Stimulated activated CD8-positive, alpha-beta memory T cell treated with anti-CD3 and anti-CD28 coated beads, Interleukin-4, amount 100 ng/mL, for 24 hours (primary cell): ENCODE measurements around the gene MIDN.
A peak's percentile ranks its signal among the peaks of the same experiment; 100 is the strongest.

Experiments
- DNase-seq: peaks from one replicate; pipeline ENCODE4 v3.0.0-alpha.2; 2020; ENCODE audit warnings: low read depth

The MIDN gene

GRCh38 chr19:1270213-1270853, 21.9 kb downstream of the MIDN start:
- DNase-seq = no peak

- DNase-seq = no peak
These were observed 22.6 kb downstream of the MIDN start for GRCh38 chr19:1270854-1271527.

- DNase-seq = no peak
These were observed 23.4 kb downstream of the MIDN start for GRCh38 chr19:1271528-1272422.

DNA sequence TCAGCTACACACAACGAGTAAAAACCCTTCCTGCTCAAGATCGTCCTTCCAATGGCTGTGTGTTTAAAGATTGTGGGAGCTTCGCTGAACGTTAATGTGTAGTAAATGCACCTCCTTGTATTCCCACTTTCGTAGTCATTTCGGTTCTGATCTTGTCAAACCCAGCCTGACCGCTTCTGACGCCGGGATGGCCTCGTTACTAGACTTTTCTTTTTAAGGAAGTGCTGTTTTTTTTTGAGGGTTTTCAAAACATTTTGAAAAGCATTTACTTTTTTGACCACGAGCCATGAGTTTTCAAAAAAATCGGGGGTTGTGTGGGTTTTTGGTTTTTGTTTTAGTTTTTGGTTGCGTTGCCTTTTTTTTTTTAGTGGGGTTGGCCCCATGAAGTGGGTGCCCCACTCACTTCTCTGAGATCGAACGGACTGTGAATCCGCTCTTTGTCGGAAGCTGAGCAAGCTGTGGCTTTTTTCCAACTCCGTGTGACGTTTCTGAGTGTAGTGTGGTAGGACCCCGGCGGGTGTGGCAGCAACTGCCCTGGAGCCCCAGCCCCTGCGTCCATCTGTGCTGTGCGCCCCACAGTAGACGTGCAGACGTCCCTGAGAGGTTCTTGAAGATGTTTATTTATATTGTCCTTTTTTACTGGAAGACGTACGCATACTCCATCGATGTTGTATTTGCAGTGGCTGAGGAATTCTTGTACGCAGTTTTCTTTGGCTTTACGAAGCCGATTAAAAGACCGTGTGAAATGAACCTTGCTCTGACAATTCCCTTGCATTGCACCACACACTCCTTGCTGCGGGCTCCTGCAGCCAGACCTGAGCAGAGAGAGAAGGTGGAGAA, 24.3 kb downstream of the MIDN start:
- no peak for DNase-seq

DNA sequence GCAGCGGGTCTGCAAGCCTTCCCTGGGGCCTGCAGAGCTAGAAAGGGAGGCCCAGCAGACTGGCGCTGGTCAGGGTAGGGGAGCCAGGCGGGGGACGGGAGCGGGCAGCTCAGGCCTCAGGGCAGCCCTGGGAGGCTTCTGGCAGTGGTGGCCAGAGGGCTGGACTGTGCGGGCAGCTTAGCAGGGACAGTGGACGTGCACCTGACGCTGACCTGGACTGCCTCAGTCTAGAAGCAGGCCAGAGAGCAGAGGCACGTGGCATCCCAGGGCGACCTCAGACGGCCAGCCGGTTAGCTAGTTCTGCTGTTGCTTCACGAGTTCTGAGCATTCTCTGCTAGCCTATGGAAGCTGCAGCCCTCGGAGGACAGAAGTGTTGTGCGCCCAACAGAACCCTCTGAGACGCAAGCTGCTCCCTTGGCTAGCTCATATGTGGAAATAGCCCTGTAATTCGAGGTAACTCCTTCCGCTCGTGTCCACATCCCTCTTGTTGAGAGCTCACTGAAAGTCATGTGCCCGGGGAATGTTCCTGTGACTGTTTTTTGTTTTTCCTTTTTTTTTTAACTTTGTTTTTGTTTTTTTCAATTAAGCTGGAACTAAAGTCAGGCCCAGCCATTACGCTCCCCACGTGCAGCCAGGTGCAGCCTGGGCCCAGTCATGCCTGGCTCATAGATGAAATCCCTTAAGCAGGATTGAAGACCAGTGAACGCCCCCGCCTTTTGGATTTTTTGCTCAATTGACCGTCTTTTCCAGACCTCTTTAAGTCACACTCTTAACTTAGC, 25.1 kb downstream of the MIDN start:
- no peak for DNase-seq

DNA sequence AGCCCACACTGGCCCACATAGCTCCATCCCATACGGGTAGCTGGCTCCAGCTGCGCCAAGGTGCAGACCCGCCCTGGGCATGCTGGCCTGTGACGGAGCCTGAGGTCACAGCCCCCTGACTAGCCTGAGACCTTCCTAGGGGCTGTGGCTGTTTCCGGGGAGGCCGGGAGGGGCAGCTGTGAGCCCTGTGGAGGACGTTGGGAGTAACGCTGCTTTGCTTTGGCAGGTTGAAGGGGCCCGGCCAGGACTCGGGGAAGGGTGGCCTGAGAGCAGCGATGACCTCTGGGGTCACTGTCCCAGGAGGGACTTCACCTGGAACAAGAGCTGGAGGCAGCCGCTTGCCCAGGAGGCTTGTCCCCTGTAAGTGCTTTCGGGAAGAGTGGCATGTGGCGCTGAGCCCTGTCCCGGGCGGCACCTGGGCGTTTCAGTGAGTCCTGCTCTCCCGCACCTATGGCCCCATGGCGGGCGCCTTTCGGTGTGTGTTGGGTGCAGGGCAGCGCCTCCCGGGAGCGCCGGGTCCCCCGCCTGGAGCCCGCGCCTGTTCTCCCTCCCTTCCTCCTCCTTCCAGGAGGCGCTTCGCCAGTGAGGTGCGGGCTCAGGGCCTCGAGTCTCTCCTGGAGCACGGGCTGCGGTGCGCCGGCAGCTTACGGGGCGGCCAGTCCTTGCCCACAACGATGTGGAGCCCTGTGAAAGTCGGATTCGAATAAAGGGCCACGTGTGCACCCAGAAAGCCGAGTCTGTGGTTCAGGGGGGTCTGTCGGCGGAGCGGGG, 25.9 kb downstream of the MIDN start:
- DNase-seq = no peak

GRCh38 chr19:1274852-1275259, 26.5 kb downstream of the MIDN start:
- no peak for DNase-seq

- DNase-seq = peak; percentile 95
These were observed 27.0 kb downstream of the MIDN start, which contains the start of gene FAM174C for GRCh38 chr19:1275260-1275975. FAM174C (plus strand) TSS chr19:1275530; CDS start chr19:1275550, 20 bp downstream.

DNA sequence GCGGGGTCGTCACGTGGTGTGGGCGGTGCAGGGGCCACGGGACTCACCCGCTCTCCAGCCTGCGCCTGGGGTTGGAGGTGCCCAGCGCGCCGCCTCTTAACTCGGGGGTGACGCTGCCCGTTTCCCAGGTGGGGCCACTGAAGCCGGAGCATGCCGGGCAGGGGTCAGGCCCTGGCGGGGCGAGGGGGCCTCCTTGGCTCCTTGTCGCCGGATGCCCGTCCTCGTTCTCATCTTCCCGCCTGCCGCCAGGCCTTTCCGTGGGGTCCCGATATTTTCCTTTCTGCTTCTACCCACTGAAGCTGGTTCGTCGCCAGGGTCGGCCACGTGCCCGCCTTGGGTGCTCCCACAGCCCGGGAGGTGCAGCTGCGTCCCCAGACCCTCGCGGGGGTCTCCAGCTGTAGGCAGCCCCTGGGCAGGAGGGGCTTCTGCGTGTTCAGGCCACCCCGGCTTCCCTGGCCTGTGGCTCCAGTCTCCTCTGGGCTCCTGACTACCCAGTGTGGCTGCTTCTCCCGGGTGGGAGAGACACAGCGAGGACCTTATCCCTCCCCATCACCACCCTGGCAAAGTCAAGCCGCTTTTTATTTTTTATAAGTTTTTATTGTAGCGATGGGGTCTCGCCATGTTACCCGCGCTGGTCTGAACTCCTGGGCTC, 27.7 kb downstream of the MIDN start:
- DNase-seq = no peak

- DNase-seq = no peak
These were observed 28.2 kb downstream of the MIDN start for GRCh38 chr19:1276628-1277022.

- DNase-seq = no peak
These were observed 28.7 kb downstream of the MIDN start for GRCh38 chr19:1277061-1277460.

DNA sequence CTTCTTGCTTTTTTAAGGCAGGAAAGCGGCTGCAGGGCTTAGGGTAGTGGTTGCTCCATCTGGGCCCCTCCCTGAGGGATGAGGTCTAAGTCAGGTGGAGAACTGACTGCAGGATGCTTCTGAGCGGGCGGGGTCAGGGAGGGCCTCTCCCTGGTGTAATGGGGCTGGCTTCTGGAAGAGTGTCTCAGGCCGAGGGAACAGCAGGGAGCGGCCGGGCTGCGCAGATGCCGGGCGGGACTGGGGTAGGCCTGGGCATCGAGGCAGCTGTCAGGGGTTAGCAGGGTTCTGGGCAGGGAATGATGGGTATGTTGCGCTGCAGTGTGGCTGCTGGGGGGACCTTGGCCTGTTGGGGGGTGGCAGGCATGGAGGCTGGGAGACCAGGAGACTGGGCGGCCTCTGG, 29.7 kb downstream of the MIDN start:
- no peak for DNase-seq

GRCh38 chr19:1278713-1279660, 30.6 kb downstream of the MIDN start:
- DNase-seq = no peak

GRCh38 chr19:1279782-1280341, 31.5 kb downstream of the MIDN start:
- peak; percentile 66 for DNase-seq

GRCh38 chr19:1280636-1281568, 32.5 kb downstream of the MIDN start:
- DNase-seq = no peak

DNA sequence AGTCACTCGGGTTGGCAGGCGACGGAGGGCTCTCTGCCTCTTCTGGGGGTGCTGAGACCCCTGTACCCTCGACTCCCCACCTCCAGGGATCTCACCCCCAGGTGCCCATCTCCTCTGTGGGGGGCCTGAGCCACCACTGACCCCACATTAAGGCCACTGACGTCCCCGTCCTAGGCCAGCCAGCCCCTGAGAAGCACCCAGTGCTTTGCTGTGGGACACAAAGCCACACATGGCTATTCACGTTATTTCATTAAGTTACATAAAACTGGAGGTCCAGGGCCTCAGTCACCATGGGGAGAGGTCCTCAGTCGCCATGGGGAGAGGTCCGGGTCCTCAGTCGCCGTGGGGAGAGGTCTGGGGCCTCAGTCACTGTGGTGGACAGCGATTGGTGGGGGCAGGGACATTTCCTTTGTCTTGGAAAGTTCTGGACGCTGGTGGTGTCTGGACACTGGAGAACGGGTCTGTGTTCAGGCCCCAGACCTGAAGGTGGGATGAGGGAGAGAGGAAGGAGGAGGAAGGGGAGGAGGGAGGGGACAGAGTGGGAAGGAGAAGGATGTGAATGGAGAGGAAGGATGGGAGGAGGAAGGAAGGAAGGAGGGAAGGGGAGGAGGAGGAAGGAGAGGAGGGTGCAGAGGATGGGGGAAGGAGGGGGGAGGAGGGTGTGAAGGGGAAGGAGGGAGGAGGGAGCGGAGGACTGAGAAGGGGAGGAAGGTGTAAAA, 33.3 kb downstream of the MIDN start:
- DNase-seq = no peak
